Ascending aorta (tissue), 2 donors: ENCODE measurements around the gene CADPS2. TPM values are rescaled to one million over a fixed set of nuclear protein-coding genes. Genes with fewer than 3 reads are reported as not detected.

ENCODE experiments used
- DNase-seq, 2 donors: peaks; one replicate each; pipeline ENCODE4 v3.0.0-alpha.2; 2019; ENCODE audit warnings: low spot score in 2 of 2
- H3K27ac ChIP-seq, 2 donors: fragments of 200-600 bp; sonication (generic); one replicate each; pipeline ENCODE4 v1.5.1; 2016 to 2017; ENCODE audit warnings: mild to moderate bottlenecking in 1 of 2
- H3K27me3 ChIP-seq: fragments of 200-600 bp; sonication (generic); one replicate; pipeline ENCODE4 v1.5.1; 2017
- H3K36me3 ChIP-seq, 2 donors: fragments of 200-600 bp; sonication (generic); one replicate each; pipeline ENCODE4 v1.5.1; 2016
- H3K4me1 ChIP-seq, 2 donors: fragments of 200-600 bp; sonication (generic); one replicate each; pipeline ENCODE4 v1.5.1; 2016 to 2017; ENCODE audit warnings: mild to moderate bottlenecking in 1 of 2
- H3K4me3 ChIP-seq, 2 donors: fragments of 200-600 bp; sonication (generic); one replicate each; pipeline ENCODE4 v1.5.1; 2016 to 2017; ENCODE audit warnings: mild to moderate bottlenecking in 1 of 2
- H3K9me3 ChIP-seq, 2 donors: fragments of 200-600 bp; sonication (generic); one replicate each; pipeline ENCODE4 v1.5.1; 2016
- CTCF ChIP-seq, 3 experiments: fragments of 200-600 bp in 2 of 3; fragments of 450-650 bp in 1 of 3; sonication (generic) in 2 of 3; IDR thresholded peaks; one replicate each; pipeline ENCODE4 v1.5.1; 2016 to 2019; ENCODE audit warnings: antibody characterized with exemption in 3 of 3, mild to moderate bottlenecking in 1 of 3, moderate library complexity in 1 of 3
- intact Hi-C: fragments of 100-400 bp; cut with DNase I; formaldehyde crosslinking; loops from one replicate; pipeline ENCODE4 v1.15.1; 2023
- total RNA-seq: library from RNA; depleted of rRNA; stranded (reverse); fragments of >200 nt; gene quantifications from one replicate; pipeline ENCODE4 v1.1.0, GENCODE V29; 2016

Gene CADPS2
- total RNA-seq, 1 donor from 2014 or later = 31.8 TPM

- DNase-seq = no peak
- Histone ChIP-seq H3K4me1 (no peaks in the 10 kb centered on the region), H3K27ac (no peak overlapping the region), H3K9me3 (no peaks in the 10 kb centered on the region), H3K36me3 (no peaks in the 10 kb centered on the region), H3K4me3 (no peak overlapping the region), H3K27me3 (no peaks in the 10 kb centered on the region)
- no peak for TF ChIP-seq CTCF (IDR thresholded peaks at IDR 0.05)
- intact Hi-C loops = no loop called here
Measured at GRCh38 chr7:122273117-122273516, 613.1 kb downstream of the CADPS2 start.

GRCh38 chr7:122269241-122269640 lies 617.0 kb downstream of the CADPS2 start:
- Histone ChIP-seq H3K9me3 (no peaks in the 10 kb centered on the region), H3K27me3 (no peaks in the 10 kb centered on the region), H3K27ac (no peak overlapping the region), H3K4me3 (no peak overlapping the region), H3K4me1 (no peaks in the 10 kb centered on the region), H3K36me3 (no peaks in the 10 kb centered on the region)
- DNase-seq = no peak
- intact Hi-C loops = no loop called here
- no peak for TF ChIP-seq CTCF (IDR thresholded peaks at IDR 0.05)

Other genes starting within 250 kb of the CADPS2 start
- not detected for gene RNF133, start 187.3 kb downstream of the CADPS2 start, total RNA-seq
- gene RNF148, start 183.5 kb downstream of the CADPS2 start, total RNA-seq = 1.5 TPM
- not detected for gene TAS2R16, start 109.2 kb upstream of the CADPS2 start, total RNA-seq